Nephron (organoid): ENCODE measurements around the gene ITGB7.
A peak's percentile ranks its signal among the peaks of the same experiment; 100 is the strongest.

Experiments used
- H3K27ac Mint-ChIP-seq, 3 experiments: 2 replicates each; pipeline ENCODE4 v1.8.0; 2020; ENCODE audit warnings: mixed read lengths in 3 of 3, mild to moderate bottlenecking in 2 of 3, moderate library complexity in 1 of 3
- H3K27me3 Mint-ChIP-seq: 2 replicates; pipeline ENCODE4 v1.8.0; 2021; ENCODE audit warnings: low read depth, mild to moderate bottlenecking, moderate library complexity, mixed read lengths
- H3K36me3 Mint-ChIP-seq: 2 replicates; pipeline ENCODE4 v1.8.0; 2020; ENCODE audit warnings: low read depth, mixed read lengths
- H3K4me1 Mint-ChIP-seq: 2 replicates; pipeline ENCODE4 v1.8.0; 2020; ENCODE audit warnings: mixed read lengths
- H3K4me3 Mint-ChIP-seq, 3 experiments: 2 replicates each; pipeline ENCODE4 v1.8.0; 2020; ENCODE audit warnings: mild to moderate bottlenecking in 3 of 3, mixed read lengths in 3 of 3, moderate library complexity in 2 of 3
- H3K9me3 Mint-ChIP-seq: 2 replicates; pipeline ENCODE4 v1.8.0; 2020; ENCODE audit warnings: mixed read lengths
- CTCF ChIP-seq, 3 experiments: fragments of 200-600 bp; sonication (generic); IDR thresholded peaks; one replicate each; pipeline ENCODE4 v1.5.0; 2021; ENCODE audit warnings: antibody characterized with exemption in 3 of 3; ENCODE audit not compliant: unreplicated experiment in 3 of 3

The ITGB7 gene

GRCh38 chr12:53191885-53192530 is 15.0 kb downstream of the ITGB7 start:
- Mint-ChIP-seq H3K36me3 (peaks cover 21% of the 10 kb centered on the region), H3K4me1 (no peaks in the 10 kb centered on the region), H3K27ac (no peak overlapping the region), H3K4me3 (no peak overlapping the region), H3K9me3 (no peaks in the 10 kb centered on the region), H3K27me3 (peaks cover 15% of the 10 kb centered on the region)
- no peak for TF ChIP-seq CTCF (IDR thresholded peaks at IDR 0.05; ENCODE audit: unreplicated experiment in 3 of 3)

- Mint-ChIP-seq H3K9me3 (no peaks in the 10 kb centered on the region), H3K36me3 (peaks cover 28% of the 10 kb centered on the region), H3K4me3 (no peak overlapping the region), H3K27ac (no peak overlapping the region), H3K27me3 (peaks cover 10% of the 10 kb centered on the region), H3K4me1 (no peaks in the 10 kb centered on the region)
- TF ChIP-seq CTCF (IDR thresholded peaks at IDR 0.05; ENCODE audit: unreplicated experiment in 3 of 3), result no peak
Measured at GRCh38 chr12:53191096-53191884, 15.8 kb downstream of the ITGB7 start.

- H3K9me3 Mint-ChIP-seq, result no peaks in the 10 kb centered on the region
- no peak overlapping the region for H3K4me3 Mint-ChIP-seq
- H3K36me3 Mint-ChIP-seq, result peaks cover 39% of the 10 kb centered on the region
- no peaks in the 10 kb centered on the region for H3K4me1 Mint-ChIP-seq
- peak overlapping the region in 2 of 3 experiments; percentile 33 to 45 for H3K27ac Mint-ChIP-seq
- peak; percentile 63 to 72 (median 70) for TF ChIP-seq CTCF (IDR thresholded peaks at IDR 0.05; ENCODE audit: unreplicated experiment in 3 of 3)
- no peaks in the 10 kb centered on the region for H3K27me3 Mint-ChIP-seq
Measured at GRCh38 chr12:53190108-53190729, 16.8 kb downstream of the ITGB7 start.

GRCh38 chr12:53187145-53187899 is 19.7 kb downstream of the ITGB7 start:
- H3K36me3 Mint-ChIP-seq, result peaks cover 67% of the 10 kb centered on the region
- peaks cover 23% of the 10 kb centered on the region for H3K4me1 Mint-ChIP-seq

GRCh38 chr12:53186745-53187144 is 20.3 kb downstream of the ITGB7 start:
- Mint-ChIP-seq H3K9me3 (no peaks in the 10 kb centered on the region), H3K27ac (no peak overlapping the region), H3K4me3 (no peak overlapping the region), H3K4me1 (peaks cover 29% of the 10 kb centered on the region), H3K27me3 (no peaks in the 10 kb centered on the region), H3K36me3 (peaks cover 73% of the 10 kb centered on the region)
- no peak for TF ChIP-seq CTCF (IDR thresholded peaks at IDR 0.05; ENCODE audit: unreplicated experiment in 3 of 3)

More at GRCh38 chr12:53187145-53187899, 19.7 kb downstream of the ITGB7 start:
- H3K27me3 Mint-ChIP-seq, result no peaks in the 10 kb centered on the region
- TF ChIP-seq CTCF (IDR thresholded peaks at IDR 0.05; ENCODE audit: unreplicated experiment in 3 of 3), result no peak
- H3K27ac Mint-ChIP-seq, result no peak overlapping the region
- no peaks in the 10 kb centered on the region for H3K9me3 Mint-ChIP-seq
- H3K4me3 Mint-ChIP-seq, result no peak overlapping the region
